HUES48 (cell line): Measurements from ENCODE around the gene SAMD11.
A peak's percentile ranks its signal among the peaks of the same experiment; 100 is the strongest.

Source experiments
- H3K27ac ChIP-seq: one replicate; pipeline ENCODE4 v1.7.0; 2013; ENCODE audit warnings: low read depth, low read length, inconsistent platforms
- H3K27me3 ChIP-seq: 2 replicates; pipeline ENCODE4 v1.6.1; 2013; ENCODE audit warnings: mild to moderate bottlenecking, low read length; ENCODE audit not compliant: control insufficient read depth, insufficient read depth
- H3K36me3 ChIP-seq: 2 replicates; pipeline ENCODE4 v1.6.1; 2013; ENCODE audit warnings: low read length; ENCODE audit not compliant: control insufficient read depth, insufficient read depth
- H3K4me1 ChIP-seq: 2 replicates; pipeline ENCODE4 v1.6.1; 2013; ENCODE audit warnings: mild to moderate bottlenecking, low read length; ENCODE audit not compliant: control insufficient read depth, insufficient read depth
- H3K4me3 ChIP-seq: 2 replicates; pipeline ENCODE4 v1.5.1; 2013; ENCODE audit warnings: mild to moderate bottlenecking, low read depth, low read length
- H3K9ac ChIP-seq: 2 replicates; pipeline ENCODE4 v1.6.1; 2013; ENCODE audit warnings: mild to moderate bottlenecking, low read depth, low read length, moderate library complexity
- H3K9me3 ChIP-seq: 2 replicates; pipeline ENCODE4 v1.6.1; 2013; ENCODE audit warnings: low read length; ENCODE audit not compliant: control insufficient read depth, insufficient read depth

Gene SAMD11

GRCh38 chr1:938088-938683 is 14.5 kb downstream of the SAMD11 start:
- Histone ChIP-seq H3K36me3 (no peaks in the 10 kb centered on the region), H3K27me3 (peaks cover 87% of the 10 kb centered on the region), H3K9ac (no peak overlapping the region), H3K27ac (no peak overlapping the region), H3K4me3 (no peak overlapping the region), H3K4me1 (peaks cover 20% of the 10 kb centered on the region), H3K9me3 (no peaks in the 10 kb centered on the region)

- no peak overlapping the region for H3K9ac ChIP-seq
- H3K4me3 ChIP-seq, result no peak overlapping the region
- H3K4me1 ChIP-seq, result peaks cover 20% of the 10 kb centered on the region
- H3K27ac ChIP-seq, result no peak overlapping the region
- H3K27me3 ChIP-seq, result peaks cover 84% of the 10 kb centered on the region
- no peaks in the 10 kb centered on the region for H3K9me3 ChIP-seq
- no peaks in the 10 kb centered on the region for H3K36me3 ChIP-seq
Observed at GRCh38 chr1:938711-939489, 15.2 kb downstream of the SAMD11 start.

GRCh38 chr1:939511-940106 is 15.9 kb downstream of the SAMD11 start:
- no peak overlapping the region for H3K27ac ChIP-seq
- H3K27me3 ChIP-seq, result peaks cover 84% of the 10 kb centered on the region

GRCh38 chr1:940107-941014 is 16.6 kb downstream of the SAMD11 start:
- no peak overlapping the region for H3K9ac ChIP-seq
- peaks cover 7% of the 10 kb centered on the region for H3K36me3 ChIP-seq
- H3K9me3 ChIP-seq, result no peaks in the 10 kb centered on the region
- peaks cover 77% of the 10 kb centered on the region for H3K27me3 ChIP-seq
- peaks cover 17% of the 10 kb centered on the region for H3K4me1 ChIP-seq
- H3K27ac ChIP-seq, result peak overlapping the region; percentile 6
- peak overlapping the region; percentile 50 for H3K4me3 ChIP-seq

More at GRCh38 chr1:939511-940106, 15.9 kb downstream of the SAMD11 start:
- H3K4me3 ChIP-seq, result no peak overlapping the region
- H3K4me1 ChIP-seq, result peaks cover 20% of the 10 kb centered on the region
- H3K9me3 ChIP-seq, result no peaks in the 10 kb centered on the region
- no peak overlapping the region for H3K9ac ChIP-seq
- no peaks in the 10 kb centered on the region for H3K36me3 ChIP-seq

- Histone ChIP-seq H3K27ac (no peak overlapping the region), H3K9ac (no peak overlapping the region), H3K4me3 (peak overlapping the region; percentile 50; the same call in 1 of the 2 replicates), H3K9me3 (no peaks in the 10 kb centered on the region), H3K27me3 (peaks cover 70% of the 10 kb centered on the region), H3K36me3 (peaks cover 14% of the 10 kb centered on the region), H3K4me1 (peaks cover 17% of the 10 kb centered on the region)
Observed at GRCh38 chr1:941015-941587, 17.4 kb downstream of the SAMD11 start.

GRCh38 chr1:941588-942383 is 18.1 kb downstream of the SAMD11 start:
- peaks cover 63% of the 10 kb centered on the region for H3K27me3 ChIP-seq
- H3K9ac ChIP-seq, result no peak overlapping the region
- peak overlapping the region; percentile 47 for H3K27ac ChIP-seq
- H3K4me1 ChIP-seq, result peaks cover 17% of the 10 kb centered on the region
- H3K4me3 ChIP-seq, result peak overlapping the region; percentile 50; the same call in 1 of the 2 replicates
- H3K36me3 ChIP-seq, result peaks cover 19% of the 10 kb centered on the region
- H3K9me3 ChIP-seq, result no peaks in the 10 kb centered on the region

- no peak overlapping the region for H3K9ac ChIP-seq
- peaks cover 59% of the 10 kb centered on the region for H3K27me3 ChIP-seq
- peak overlapping the region; percentile 43; the same call in 1 of the 2 replicates for H3K4me3 ChIP-seq
Observed at GRCh38 chr1:942411-942821, 18.7 kb downstream of the SAMD11 start.

GRCh38 chr1:942864-943533 is 19.3 kb downstream of the SAMD11 start:
- no peak overlapping the region for H3K27ac ChIP-seq

More at GRCh38 chr1:942411-942821, 18.7 kb downstream of the SAMD11 start:
- Histone ChIP-seq H3K36me3 (peaks cover 26% of the 10 kb centered on the region), H3K9me3 (no peaks in the 10 kb centered on the region), H3K27ac (peak overlapping the region; percentile 47), H3K4me1 (peaks cover 17% of the 10 kb centered on the region)

GRCh38 chr1:943545-944340 is 20.0 kb downstream of the SAMD11 start:
- Histone ChIP-seq H3K9ac (no peak overlapping the region), H3K4me3 (no peak overlapping the region), H3K27ac (no peak overlapping the region), H3K4me1 (peaks cover 17% of the 10 kb centered on the region), H3K36me3 (peaks cover 38% of the 10 kb centered on the region), H3K9me3 (no peaks in the 10 kb centered on the region), H3K27me3 (peaks cover 46% of the 10 kb centered on the region)

More at GRCh38 chr1:942864-943533, 19.3 kb downstream of the SAMD11 start:
- peaks cover 17% of the 10 kb centered on the region for H3K4me1 ChIP-seq
- H3K27me3 ChIP-seq, result peaks cover 53% of the 10 kb centered on the region
- no peak overlapping the region for H3K9ac ChIP-seq
- no peaks in the 10 kb centered on the region for H3K9me3 ChIP-seq
- peak overlapping the region; percentile 43; the same call in 1 of the 2 replicates for H3K4me3 ChIP-seq
- peaks cover 32% of the 10 kb centered on the region for H3K36me3 ChIP-seq
